ENCODE results near the gene SNX10. TPM values are rescaled to one million over a fixed set of nuclear protein-coding genes. Genes with fewer than 3 reads are reported as not detected.

Gene SNX10
- polyA plus RNA-seq, 1 donor (not counting 4 experiments of a cell fraction or from before 2014, with no cell fraction given), result 7.0 TPM

DNA sequence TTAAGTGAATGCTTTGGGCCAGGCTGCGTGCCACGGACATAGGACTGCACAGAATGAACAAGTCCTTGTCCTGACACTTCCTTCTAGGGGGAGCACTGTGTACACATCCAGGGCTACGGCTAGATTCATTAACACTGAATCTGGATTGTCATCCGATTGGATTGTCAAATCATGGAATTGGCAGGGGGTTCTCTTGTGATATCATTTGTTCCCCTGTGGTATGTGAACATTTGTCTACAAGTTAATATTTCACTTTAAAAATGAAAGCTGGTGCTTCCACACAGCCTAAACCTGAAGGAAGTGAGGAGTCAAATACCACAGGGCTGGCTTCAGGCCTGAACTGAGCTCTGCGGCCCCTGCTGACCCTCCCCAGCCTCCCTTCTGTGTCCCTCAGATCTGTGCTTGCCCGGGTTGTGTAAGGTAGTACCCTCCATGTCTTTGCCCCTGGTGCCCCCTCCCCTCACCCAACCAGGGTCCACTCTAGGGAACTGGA, 75.6 kb downstream of the SNX10 start:
- no peak overlapping the region for H3K9ac ChIP-seq (ENCODE audit: control insufficient read depth, extremely low read depth, insufficient read depth, low read length)
- TF ChIP-seq, protein P1, sequence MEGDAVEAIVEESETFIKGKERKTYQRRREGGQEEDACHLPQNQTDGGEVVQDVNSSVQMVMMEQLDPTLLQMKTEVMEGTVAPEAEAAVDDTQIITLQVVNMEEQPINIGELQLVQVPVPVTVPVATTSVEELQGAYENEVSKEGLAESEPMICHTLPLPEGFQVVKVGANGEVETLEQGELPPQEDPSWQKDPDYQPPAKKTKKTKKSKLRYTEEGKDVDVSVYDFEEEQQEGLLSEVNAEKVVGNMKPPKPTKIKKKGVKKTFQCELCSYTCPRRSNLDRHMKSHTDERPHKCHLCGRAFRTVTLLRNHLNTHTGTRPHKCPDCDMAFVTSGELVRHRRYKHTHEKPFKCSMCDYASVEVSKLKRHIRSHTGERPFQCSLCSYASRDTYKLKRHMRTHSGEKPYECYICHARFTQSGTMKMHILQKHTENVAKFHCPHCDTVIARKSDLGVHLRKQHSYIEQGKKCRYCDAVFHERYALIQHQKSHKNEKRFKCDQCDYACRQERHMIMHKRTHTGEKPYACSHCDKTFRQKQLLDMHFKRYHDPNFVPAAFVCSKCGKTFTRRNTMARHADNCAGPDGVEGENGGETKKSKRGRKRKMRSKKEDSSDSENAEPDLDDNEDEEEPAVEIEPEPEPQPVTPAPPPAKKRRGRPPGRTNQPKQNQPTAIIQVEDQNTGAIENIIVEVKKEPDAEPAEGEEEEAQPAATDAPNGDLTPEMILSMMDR (optimal IDR thresholded peaks at IDR 0.05 in 1 of 3, IDR thresholded peaks at IDR 0.05 in 1 of 3, conservative IDR thresholded peaks at IDR 0.05 in 1 of 3; ENCODE audit: extremely low read depth in 1 of 3, insufficient read depth in 2 of 3, low read length in 3 of 3), result no peak
- no peak for TF ChIP-seq EZH2 (IDR thresholded peaks at IDR 0.05; ENCODE audit: low read length)
- no peaks in the 10 kb centered on the region for H3K79me2 ChIP-seq (ENCODE audit: control insufficient read depth, insufficient read depth, low read length)
- H3K4me2 ChIP-seq (ENCODE audit: control insufficient read depth, extremely low read depth, insufficient read depth, low read depth, low read length), result no peak overlapping the region
- FAIRE-seq (no peak), DNase-seq (ENCODE audit: low read depth, low spot score) (no peak)
- H3K36me3 ChIP-seq (ENCODE audit: control insufficient read depth in 2 of 2, extremely low read depth in 1 of 2, insufficient read depth in 2 of 2, low read length in 2 of 2), result no peaks in the 10 kb centered on the region
- no peaks in the 10 kb centered on the region for H3K27me3 ChIP-seq (ENCODE audit: control insufficient read depth, extremely low read depth, insufficient read depth, low read length)
- H4K20me1 ChIP-seq (ENCODE audit: control insufficient read depth, extremely low read depth, insufficient read depth, low read length), result no peaks in the 10 kb centered on the region
- H2AFZ ChIP-seq (ENCODE audit: control insufficient read depth, low read length), result no peak overlapping the region
- no peak overlapping the region for H3K4me3 ChIP-seq (ENCODE audit: control insufficient read depth in 2 of 3, extremely low read depth in 1 of 3, insufficient read depth in 2 of 3, low read depth in 1 of 3, low read length in 3 of 3)
- no peak overlapping the region for H3K27ac ChIP-seq (ENCODE audit: control insufficient read depth, insufficient read depth, low read length)
- H3K9me1 ChIP-seq (ENCODE audit: control insufficient read depth, extremely low read depth, insufficient read depth, low read length), result no peaks in the 10 kb centered on the region
- dilution Hi-C loops (cut with MboI; ENCODE audit: extremely low pct_ligation_motif_present, low sequenced_read_pairs), result no loop called here
- H3K9me3 ChIP-seq (ENCODE audit: control insufficient read depth, low read depth, low read length), result no peaks in the 10 kb centered on the region
- no peaks in the 10 kb centered on the region for H3K4me1 ChIP-seq (ENCODE audit: control insufficient read depth, extremely low read depth, insufficient read depth, low read length)

DNA sequence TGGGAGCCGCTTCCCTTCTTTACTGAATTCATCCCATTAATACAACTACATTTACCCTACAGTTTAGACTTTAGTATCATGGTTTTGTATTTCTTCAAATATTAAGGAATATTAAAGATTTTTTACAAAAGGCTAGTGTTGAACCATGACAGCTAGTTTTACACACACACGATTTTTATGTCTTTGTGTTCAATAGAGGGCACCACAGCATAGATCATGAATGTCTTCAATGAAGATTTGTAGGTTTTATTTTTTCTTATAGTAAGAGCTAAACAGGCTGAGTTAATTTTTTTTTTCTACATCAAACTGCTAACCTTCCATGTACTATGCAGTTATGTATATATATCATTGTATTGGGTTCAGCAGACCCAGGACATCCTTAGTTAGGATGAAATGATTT, 76.9 kb downstream of the SNX10 start:
- Histone ChIP-seq H3K27ac (ENCODE audit: control insufficient read depth, insufficient read depth, low read length) (no peak overlapping the region), H3K9me3 (ENCODE audit: control insufficient read depth, low read depth, low read length) (no peaks in the 10 kb centered on the region), H3K79me2 (ENCODE audit: control insufficient read depth, insufficient read depth, low read length) (no peaks in the 10 kb centered on the region), H3K9ac (ENCODE audit: control insufficient read depth, extremely low read depth, insufficient read depth, low read length) (no peak overlapping the region), H2AFZ (ENCODE audit: control insufficient read depth, low read length) (no peak overlapping the region), H4K20me1 (ENCODE audit: control insufficient read depth, extremely low read depth, insufficient read depth, low read length) (no peaks in the 10 kb centered on the region), H3K4me3 (ENCODE audit: control insufficient read depth in 2 of 3, extremely low read depth in 1 of 3, insufficient read depth in 2 of 3, low read depth in 1 of 3, low read length in 3 of 3) (no peak overlapping the region), H3K4me2 (ENCODE audit: control insufficient read depth, extremely low read depth, insufficient read depth, low read depth, low read length) (no peak overlapping the region), H3K9me1 (ENCODE audit: control insufficient read depth, extremely low read depth, insufficient read depth, low read length) (no peaks in the 10 kb centered on the region), H3K4me1 (ENCODE audit: control insufficient read depth, extremely low read depth, insufficient read depth, low read length) (no peaks in the 10 kb centered on the region), H3K27me3 (ENCODE audit: control insufficient read depth, extremely low read depth, insufficient read depth, low read length) (no peaks in the 10 kb centered on the region), H3K36me3 (ENCODE audit: control insufficient read depth in 2 of 2, extremely low read depth in 1 of 2, insufficient read depth in 2 of 2, low read length in 2 of 2) (no peaks in the 10 kb centered on the region)
- FAIRE-seq (no peak), DNase-seq (ENCODE audit: low read depth, low spot score) (no peak)
- no peak for TF ChIP-seq EZH2 (IDR thresholded peaks at IDR 0.05; ENCODE audit: low read length)
- TF ChIP-seq, protein P1 (optimal IDR thresholded peaks at IDR 0.05 in 1 of 3, IDR thresholded peaks at IDR 0.05 in 1 of 3, conservative IDR thresholded peaks at IDR 0.05 in 1 of 3; ENCODE audit: extremely low read depth in 1 of 3, insufficient read depth in 2 of 3, low read length in 3 of 3), result no peak
- dilution Hi-C loops (cut with MboI; ENCODE audit: extremely low pct_ligation_motif_present, low sequenced_read_pairs), result no loop called here

Data from keratinocyte (primary cell).